SK-N-SH (cell line): ENCODE measurements around the gene ZNF780A. TPM values are rescaled to one million over a fixed set of nuclear protein-coding genes. Genes with fewer than 3 reads are reported as not detected.
"Not testable (repeated sequence)": the region's sequence is repeated elsewhere in the genome, so short reads cannot be mapped to it uniquely, and the experiment has no call there.

Experiments used
- CTCF ChIA-PET: fragments of 300-600, 350-600 bp; formaldehyde crosslinking; extraction: SDS; loops from one replicate; lab custom pipeline; 2021; lab: Yijun Ruan, JAX
- POLR2A ChIA-PET: fragments of 350-600 bp; sonication (Branson Sonifier 250); formaldehyde crosslinking; extraction: SDS; loops from one replicate; lab custom pipeline; 2020; ENCODE audit warnings: antibody characterized with exemption, inconsistent platforms; lab: Yijun Ruan, JAX
- DNase-seq: peaks from one replicate; pipeline ENCODE4 v3.0.0; 2012
- H2AFZ ChIP-seq: fragments of 200-600 bp; sonication (generic); 2 replicates; pipeline ENCODE4 v1.8.1; 2016; ENCODE audit warnings: antibody characterized with exemption, mild to moderate bottlenecking, low read depth
- H3F3A ChIP-seq: fragments of 200-600 bp; sonication (generic); replicated peaks from 2 replicates; pipeline ENCODE3; 2016; ENCODE audit warnings: antibody characterized with exemption, mild to moderate bottlenecking; ENCODE audit not compliant: insufficient read depth
- H3K27ac ChIP-seq, 2 experiments: fragments of 200-500 bp in 1 of 2; fragments of 200-600 bp in 1 of 2; sonication (Bioruptor generic) in 1 of 2; sonication (generic), shearing (Covaris generic) in 1 of 2; 2 replicates each; pipeline versions ENCODE4 v1.5.1 to v1.6.1; 2014 to 2016; ENCODE audit warnings: low read depth in 2 of 2, inconsistent platforms in 1 of 2, low read length in 1 of 2, mild to moderate bottlenecking in 1 of 2, mixed read lengths in 1 of 2
- H3K27me3 ChIP-seq: fragments of 200-600 bp; sonication (generic), shearing (Covaris generic); 2 replicates; pipeline ENCODE4 v1.6.1; 2016; ENCODE audit warnings: mixed run types; ENCODE audit not compliant: insufficient read depth
- H3K36me3 ChIP-seq, 2 experiments: fragments of 200-500 bp in 1 of 2; fragments of 200-600 bp in 1 of 2; sonication (Bioruptor generic) in 1 of 2; sonication (generic) in 1 of 2; replicated peaks in 1 of 2; 2 replicates each; pipeline versions ENCODE3 to v1.5.1; 2014 to 2016; ENCODE audit warnings: low read length in 1 of 2, mild to moderate bottlenecking in 1 of 2; ENCODE audit not compliant: insufficient read depth in 2 of 2, control insufficient read depth in 1 of 2
- H3K4me1 ChIP-seq, 2 experiments: fragments of 200-500 bp in 1 of 2; fragments of 200-600 bp in 1 of 2; sonication (Bioruptor generic) in 1 of 2; sonication (generic), shearing (Covaris generic) in 1 of 2; 2 replicates each; pipeline versions ENCODE4 v1.5.1 to v1.6.1; 2014 to 2016; ENCODE audit warnings: low read depth in 1 of 2, low read length in 1 of 2, mixed run types in 1 of 2; ENCODE audit not compliant: insufficient read depth in 2 of 2, control insufficient read depth in 1 of 2
- H3K4me2 ChIP-seq: fragments of 200-600 bp; sonication (generic), shearing (Covaris generic); 2 replicates; pipeline ENCODE4 v1.6.1; 2017; ENCODE audit warnings: mixed run types
- H3K4me3 ChIP-seq, 2 experiments: fragments of 200-500 bp in 1 of 2; fragments of 200-600 bp in 1 of 2; sonication (Bioruptor generic) in 1 of 2; sonication (generic), shearing (Covaris generic) in 1 of 2; 2 replicates each; pipeline versions ENCODE4 v1.5.1 to v1.8.1; 2014 to 2016; ENCODE audit warnings: low read depth in 2 of 2, inconsistent platforms in 1 of 2, low read length in 1 of 2, mild to moderate bottlenecking in 1 of 2, mixed read lengths in 1 of 2, moderate library complexity in 1 of 2
- H3K79me2 ChIP-seq: fragments of 200-600 bp; sonication (generic); 2 replicates; pipeline ENCODE4 v1.8.1; 2017; ENCODE audit warnings: mild to moderate bottlenecking; ENCODE audit not compliant: insufficient read depth
- H3K9ac ChIP-seq: fragments of 200-600 bp; sonication (generic); 2 replicates; pipeline ENCODE4 v1.6.1; 2017; ENCODE audit warnings: mixed run types
- H3K9me2 ChIP-seq: fragments of 200-600 bp; sonication (generic); 2 replicates; pipeline ENCODE4 v1.6.1; 2017; ENCODE audit warnings: mixed run types
- H3K9me3 ChIP-seq: fragments of 200-600 bp; sonication (generic); 2 replicates; pipeline ENCODE4 v1.6.1; 2017; ENCODE audit warnings: mixed run types, mild to moderate bottlenecking, moderate library complexity
- H4K20me1 ChIP-seq: fragments of 200-600 bp; sonication (generic); 2 replicates; pipeline ENCODE4 v1.6.1; 2017; ENCODE audit warnings: mild to moderate bottlenecking, mixed run types; ENCODE audit not compliant: insufficient read depth
- CHD2 ChIP-seq: fragments of 150-350 bp; IDR thresholded peaks from 2 replicates; pipeline ENCODE4 v1.6.1; 2018; ENCODE audit warnings: low read length; ENCODE audit not compliant: partially characterized antibody
- EZH2phosphoT487 ChIP-seq: fragments of 200-600 bp; sonication (generic); IDR thresholded peaks from 2 replicates; pipeline ENCODE4 v1.6.1; 2017; ENCODE audit warnings: low read depth, mixed run types, mild to moderate bottlenecking, antibody characterized with exemption, moderate library complexity, borderline replicate concordance
- GATA2 ChIP-seq: sonication (generic); formaldehyde crosslinking; IDR thresholded peaks from 2 replicates; pipeline ENCODE4 v1.5.0; 2020; ENCODE audit warnings: mild to moderate bottlenecking, missing genetic modification reagents
- JUND ChIP-seq: IDR thresholded peaks from 2 replicates; pipeline ENCODE4 v1.4.0; 2012
- MEF2A ChIP-seq: IDR thresholded peaks from 2 replicates; pipeline ENCODE4 v1.4.0; 2012; ENCODE audit warnings: low read depth, borderline replicate concordance
- RAD21 ChIP-seq: IDR thresholded peaks from 2 replicates; pipeline ENCODE4 v1.6.1; 2012; ENCODE audit warnings: mild to moderate bottlenecking, low read length
- RFX5 ChIP-seq: IDR thresholded peaks from 2 replicates; pipeline ENCODE4 v1.6.1; 2012; ENCODE audit warnings: mild to moderate bottlenecking, improper control_type of control experiment, low read length
- SMC3 ChIP-seq: IDR thresholded peaks from 2 replicates; pipeline ENCODE4 v1.6.1; 2012; ENCODE audit warnings: low read depth, low read length, improper control_type of control experiment
- TAF1 ChIP-seq: IDR thresholded peaks from 2 replicates; pipeline ENCODE4 v1.6.1; 2012; ENCODE audit warnings: low read depth, mild to moderate bottlenecking, low read length, moderate library complexity, borderline replicate concordance
- TEAD4 ChIP-seq: IDR thresholded peaks from 2 replicates; pipeline ENCODE4 v1.4.0; 2012; ENCODE audit warnings: mild to moderate bottlenecking, borderline replicate concordance; ENCODE audit not compliant: insufficient read depth
- WGBS: methylation state at CpG from one replicate; pipeline ENCODE4 v1.1.6; 2017; ENCODE audit warnings: low lambda C conversion rate; 5-methylcytosine and 5-hydroxymethylcytosine counted together
- polyA plus RNA-seq, 3 experiments: library from polyadenylated mRNA; depleted of rRNA; stranded (reverse); fragments of >200 nt; gene quantifications; 2 replicates each; pipeline ENCODE4 v1.2.3, GENCODE V29; 2012
- TF ChIP-seq, protein P1 (sequence below): fragments of 150-350 bp; IDR thresholded peaks from 2 replicates; pipeline ENCODE4 v1.6.1; 2017; ENCODE audit warnings: antibody characterized with exemption, low read length, low read depth, borderline replicate concordance
- TF ChIP-seq, protein P2 (sequence below): IDR thresholded peaks from 2 replicates; pipeline ENCODE4 v1.6.1; 2012; ENCODE audit warnings: mild to moderate bottlenecking, low read depth, low read length, moderate library complexity
- TF ChIP-seq, protein P3 (sequence below): fragments of 150-350 bp; IDR thresholded peaks from 2 replicates; pipeline ENCODE4 v1.6.1; 2016; ENCODE audit warnings: mild to moderate bottlenecking, low read depth, low read length

The ZNF780A gene
- polyA plus RNA-seq, 1 of the 3 experiments (the other 2 are of a cell fraction): 7.1 TPM

DNA sequence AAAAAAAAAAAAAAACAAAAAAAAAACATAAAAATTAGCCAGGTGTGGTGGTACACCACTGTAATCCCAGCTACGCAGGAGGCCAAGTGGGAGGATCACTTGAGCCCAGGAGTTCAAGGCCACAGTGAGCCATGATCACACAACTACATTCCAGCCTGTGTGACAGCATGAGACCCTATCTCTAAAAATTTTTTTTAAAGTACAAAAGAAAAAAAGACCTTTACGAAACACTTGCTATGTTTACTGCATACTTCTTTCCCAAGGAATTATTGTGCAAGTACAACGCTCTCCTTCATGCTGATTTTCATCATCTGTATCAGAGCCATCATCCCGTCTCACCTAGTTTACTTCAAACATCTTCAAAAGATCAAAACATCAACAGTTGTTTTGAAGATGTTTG lies 28.6 kb upstream of the ZNF780A start (continued):
- TF ChIP-seq, protein P1, sequence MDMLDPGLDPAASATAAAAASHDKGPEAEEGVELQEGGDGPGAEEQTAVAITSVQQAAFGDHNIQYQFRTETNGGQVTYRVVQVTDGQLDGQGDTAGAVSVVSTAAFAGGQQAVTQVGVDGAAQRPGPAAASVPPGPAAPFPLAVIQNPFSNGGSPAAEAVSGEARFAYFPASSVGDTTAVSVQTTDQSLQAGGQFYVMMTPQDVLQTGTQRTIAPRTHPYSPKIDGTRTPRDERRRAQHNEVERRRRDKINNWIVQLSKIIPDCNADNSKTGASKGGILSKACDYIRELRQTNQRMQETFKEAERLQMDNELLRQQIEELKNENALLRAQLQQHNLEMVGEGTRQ: no peak

DNA sequence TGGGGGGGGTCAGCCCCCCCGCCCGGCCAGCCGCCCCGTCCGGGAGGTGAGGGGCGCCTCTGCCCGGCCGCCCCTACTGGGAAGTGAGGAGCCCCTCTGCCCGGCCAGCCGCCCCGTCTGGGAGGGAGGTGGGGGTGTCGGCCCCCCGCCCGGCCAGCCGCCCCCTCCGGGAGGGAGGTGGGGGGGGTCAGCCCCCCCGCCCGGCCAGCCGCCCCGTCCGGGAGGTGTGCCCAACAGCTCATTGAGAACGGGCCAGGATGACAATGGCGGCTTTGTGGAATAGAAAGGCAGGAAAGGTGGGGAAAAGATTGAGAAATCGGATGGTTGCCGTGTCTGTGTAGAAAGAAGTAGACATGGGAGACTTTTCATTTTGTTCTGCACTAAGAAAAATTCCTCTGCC lies 27.9 kb upstream of the ZNF780A start:
- H3K36me3 ChIP-seq, H3K4me3 ChIP-seq, H3K9me2 ChIP-seq, H4K20me1 ChIP-seq, H2AFZ ChIP-seq, H3K79me2 ChIP-seq, H3F3A ChIP-seq, DNase-seq, H3K9ac ChIP-seq, H3K9me3 ChIP-seq, H3K4me2 ChIP-seq, H3K4me1 ChIP-seq, CTCF ChIA-PET, H3K27me3 ChIP-seq, POLR2A ChIA-PET, H3K27ac ChIP-seq: not testable (repeated sequence)
- 18% methylated on average over 11 of the region's 25 CpGs for WGBS

DNA sequence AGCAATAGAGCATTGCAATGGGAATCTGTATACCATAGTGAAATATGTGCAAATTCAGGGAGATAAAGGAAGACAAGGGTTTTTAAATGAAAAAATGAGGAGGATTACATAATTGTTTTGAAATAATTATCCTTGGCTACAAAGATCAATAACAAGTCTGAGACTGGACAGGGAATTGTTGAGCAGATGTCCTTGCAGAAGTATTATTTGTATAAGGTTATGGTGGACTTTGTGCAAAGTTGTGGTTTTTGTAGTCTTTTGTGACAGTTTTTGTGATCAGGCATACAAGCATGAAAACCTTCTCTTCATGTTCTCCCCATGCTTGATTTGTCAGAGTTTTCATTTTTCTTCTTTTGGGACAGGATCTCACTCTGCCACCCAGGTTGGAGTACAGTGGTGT lies 25.3 kb upstream of the ZNF780A start:
- no peaks in the 10 kb centered on the region for H3K27me3 ChIP-seq
- CTCF ChIA-PET: no interaction called here
- no peaks in the 10 kb centered on the region for H3F3A ChIP-seq
- H4K20me1 ChIP-seq: no peaks in the 10 kb centered on the region
- no peak overlapping the region for H3K4me3 ChIP-seq
- no peak overlapping the region for H3K9ac ChIP-seq
- no peak overlapping the region for H3K27ac ChIP-seq
- no peak overlapping the region for H3K4me2 ChIP-seq
- POLR2A ChIA-PET: no interaction called here
- no peaks in the 10 kb centered on the region for H3K36me3 ChIP-seq
- no peaks in the 10 kb centered on the region for H3K79me2 ChIP-seq
- H2AFZ ChIP-seq: no peak overlapping the region
- no peak for TF ChIP-seq CHD2
- TF ChIP-seq RFX5: no peak
- TF ChIP-seq, protein P2, sequence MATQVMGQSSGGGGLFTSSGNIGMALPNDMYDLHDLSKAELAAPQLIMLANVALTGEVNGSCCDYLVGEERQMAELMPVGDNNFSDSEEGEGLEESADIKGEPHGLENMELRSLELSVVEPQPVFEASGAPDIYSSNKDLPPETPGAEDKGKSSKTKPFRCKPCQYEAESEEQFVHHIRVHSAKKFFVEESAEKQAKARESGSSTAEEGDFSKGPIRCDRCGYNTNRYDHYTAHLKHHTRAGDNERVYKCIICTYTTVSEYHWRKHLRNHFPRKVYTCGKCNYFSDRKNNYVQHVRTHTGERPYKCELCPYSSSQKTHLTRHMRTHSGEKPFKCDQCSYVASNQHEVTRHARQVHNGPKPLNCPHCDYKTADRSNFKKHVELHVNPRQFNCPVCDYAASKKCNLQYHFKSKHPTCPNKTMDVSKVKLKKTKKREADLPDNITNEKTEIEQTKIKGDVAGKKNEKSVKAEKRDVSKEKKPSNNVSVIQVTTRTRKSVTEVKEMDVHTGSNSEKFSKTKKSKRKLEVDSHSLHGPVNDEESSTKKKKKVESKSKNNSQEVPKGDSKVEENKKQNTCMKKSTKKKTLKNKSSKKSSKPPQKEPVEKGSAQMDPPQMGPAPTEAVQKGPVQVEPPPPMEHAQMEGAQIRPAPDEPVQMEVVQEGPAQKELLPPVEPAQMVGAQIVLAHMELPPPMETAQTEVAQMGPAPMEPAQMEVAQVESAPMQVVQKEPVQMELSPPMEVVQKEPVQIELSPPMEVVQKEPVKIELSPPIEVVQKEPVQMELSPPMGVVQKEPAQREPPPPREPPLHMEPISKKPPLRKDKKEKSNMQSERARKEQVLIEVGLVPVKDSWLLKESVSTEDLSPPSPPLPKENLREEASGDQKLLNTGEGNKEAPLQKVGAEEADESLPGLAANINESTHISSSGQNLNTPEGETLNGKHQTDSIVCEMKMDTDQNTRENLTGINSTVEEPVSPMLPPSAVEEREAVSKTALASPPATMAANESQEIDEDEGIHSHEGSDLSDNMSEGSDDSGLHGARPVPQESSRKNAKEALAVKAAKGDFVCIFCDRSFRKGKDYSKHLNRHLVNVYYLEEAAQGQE: no peak
- no peak for TF ChIP-seq GATA2 (CRISPR knock-in tag)
- TF ChIP-seq EZH2phosphoT487: no peak
- no peak for TF ChIP-seq TEAD4
- TF ChIP-seq JUND: no peak
- TF ChIP-seq, protein P3, sequence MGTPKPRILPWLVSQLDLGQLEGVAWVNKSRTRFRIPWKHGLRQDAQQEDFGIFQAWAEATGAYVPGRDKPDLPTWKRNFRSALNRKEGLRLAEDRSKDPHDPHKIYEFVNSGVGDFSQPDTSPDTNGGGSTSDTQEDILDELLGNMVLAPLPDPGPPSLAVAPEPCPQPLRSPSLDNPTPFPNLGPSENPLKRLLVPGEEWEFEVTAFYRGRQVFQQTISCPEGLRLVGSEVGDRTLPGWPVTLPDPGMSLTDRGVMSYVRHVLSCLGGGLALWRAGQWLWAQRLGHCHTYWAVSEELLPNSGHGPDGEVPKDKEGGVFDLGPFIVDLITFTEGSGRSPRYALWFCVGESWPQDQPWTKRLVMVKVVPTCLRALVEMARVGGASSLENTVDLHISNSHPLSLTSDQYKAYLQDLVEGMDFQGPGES: no peak
- no peak for TF ChIP-seq RAD21
- TF ChIP-seq MEF2A: no peak
- TF ChIP-seq TAF1: no peak
- TF ChIP-seq, protein P1: no peak
- no peak for TF ChIP-seq SMC3
- TF ChIP-seq, all 33 proteins: peak for 0
- no peaks in the 10 kb centered on the region for H3K9me3 ChIP-seq
- DNase-seq: no peak
- H3K4me1 ChIP-seq: no peaks in the 10 kb centered on the region
- no peaks in the 10 kb centered on the region for H3K9me2 ChIP-seq

DNA sequence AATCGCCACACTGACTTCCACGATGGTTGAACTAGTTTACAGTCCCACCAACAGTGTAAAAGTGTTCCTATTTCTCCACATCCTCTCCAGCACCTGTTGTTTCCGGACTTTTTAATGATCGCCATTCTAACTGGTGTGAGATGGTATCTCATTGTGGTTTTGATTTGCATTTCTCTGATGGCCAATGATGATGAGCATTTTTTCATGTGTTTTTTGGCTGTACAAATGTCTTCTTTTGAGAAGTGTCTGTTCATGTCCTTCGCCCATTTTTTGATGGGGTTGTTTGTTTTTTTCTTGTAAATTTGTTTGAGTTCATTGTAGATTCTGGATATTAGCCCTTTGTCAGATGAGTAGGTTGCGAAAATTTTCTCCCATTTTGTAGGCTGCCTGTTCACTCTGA lies 23.4 kb upstream of the ZNF780A start:
- H3K36me3 ChIP-seq, H2AFZ ChIP-seq, H3K9me3 ChIP-seq, H3F3A ChIP-seq, H4K20me1 ChIP-seq, H3K9ac ChIP-seq, H3K27me3 ChIP-seq, H3K4me2 ChIP-seq, DNase-seq, H3K27ac ChIP-seq, H3K4me1 ChIP-seq, POLR2A ChIA-PET, H3K9me2 ChIP-seq, CTCF ChIA-PET, H3K79me2 ChIP-seq, H3K4me3 ChIP-seq: not testable (repeated sequence)
- WGBS: 37% methylated on average over 4 of the region's 6 CpGs
